ENCODE results near the gene AARS2. TPM values are rescaled to one million over a fixed set of nuclear protein-coding genes. Genes with fewer than 3 reads are reported as not detected.
"Not testable (repeated sequence)": the region's sequence is repeated elsewhere in the genome, so short reads cannot be mapped to it uniquely, and the experiment has no call there.

Gene AARS2
- total RNA-seq, 1 donor from 2014 or later, result 7.9 TPM

GRCh38 chr6:44316481-44316880 lies 3.3 kb upstream of the AARS2 start:
- Mint-ChIP-seq H3K27ac (ENCODE audit: unreplicated experiment) (no peak overlapping the region), H3K4me1 (ENCODE audit: low read depth) (peaks cover 16% of the 10 kb centered on the region), H3K4me3 (ENCODE audit: unreplicated experiment) (no peak overlapping the region), H3K9me3 (ENCODE audit: low read depth) (no peaks in the 10 kb centered on the region), H3K27me3 (ENCODE audit: low read depth) (peaks cover 44% of the 10 kb centered on the region), H3K36me3 (ENCODE audit: low read depth) (no peaks in the 10 kb centered on the region)
- TF ChIP-seq CTCF (IDR thresholded peaks at IDR 0.05), result no peak
- no peak for DNase-seq (ENCODE audit: low spot score)

GRCh38 chr6:44315951-44316350 lies 2.8 kb upstream of the AARS2 start:
- no peaks in the 10 kb centered on the region for H3K9me3 Mint-ChIP-seq (ENCODE audit: low read depth)

GRCh38 chr6:44315516-44315915 lies 2.4 kb upstream of the AARS2 start:
- DNase-seq (ENCODE audit: low spot score), result no peak
- H3K36me3 Mint-ChIP-seq (ENCODE audit: low read depth), result no peaks in the 10 kb centered on the region
- TF ChIP-seq CTCF (IDR thresholded peaks at IDR 0.05), result no peak
- peaks cover 36% of the 10 kb centered on the region for H3K27me3 Mint-ChIP-seq (ENCODE audit: low read depth)
- no peak overlapping the region for H3K27ac Mint-ChIP-seq (ENCODE audit: unreplicated experiment)
- H3K9me3 Mint-ChIP-seq (ENCODE audit: low read depth), result no peaks in the 10 kb centered on the region
- no peak overlapping the region for H3K4me3 Mint-ChIP-seq (ENCODE audit: unreplicated experiment)
- H3K4me1 Mint-ChIP-seq (ENCODE audit: low read depth), result peaks cover 16% of the 10 kb centered on the region

More at GRCh38 chr6:44315951-44316350, 2.8 kb upstream of the AARS2 start:
- Mint-ChIP-seq H3K36me3 (ENCODE audit: low read depth) (no peaks in the 10 kb centered on the region), H3K27me3 (ENCODE audit: low read depth) (peaks cover 41% of the 10 kb centered on the region), H3K4me1 (ENCODE audit: low read depth) (peaks cover 16% of the 10 kb centered on the region), H3K27ac (ENCODE audit: unreplicated experiment) (no peak overlapping the region), H3K4me3 (ENCODE audit: unreplicated experiment) (no peak overlapping the region)
- no peak for TF ChIP-seq CTCF (IDR thresholded peaks at IDR 0.05)
- no peak for DNase-seq (ENCODE audit: low spot score)

GRCh38 chr6:44314657-44315056 lies 1.5 kb upstream of the AARS2 start:
- not testable (repeated sequence) for H3K9me3 Mint-ChIP-seq (ENCODE audit: low read depth); H3K36me3 Mint-ChIP-seq (ENCODE audit: low read depth); H3K4me3 Mint-ChIP-seq (ENCODE audit: unreplicated experiment); H3K27ac Mint-ChIP-seq (ENCODE audit: unreplicated experiment); DNase-seq (ENCODE audit: low spot score)
- H3K4me1 Mint-ChIP-seq (ENCODE audit: low read depth), result peaks cover 16% of the 10 kb centered on the region
- peaks cover 28% of the 10 kb centered on the region for H3K27me3 Mint-ChIP-seq (ENCODE audit: low read depth)

- H3K36me3 Mint-ChIP-seq (ENCODE audit: low read depth), result peaks cover 16% of the 10 kb centered on the region
- peaks cover 16% of the 10 kb centered on the region for H3K4me1 Mint-ChIP-seq (ENCODE audit: low read depth)
Measured at GRCh38 chr6:44311767-44312166, 1.4 kb downstream of the AARS2 start.

More at GRCh38 chr6:44311767-44312166, 1.4 kb downstream of the AARS2 start:
- TF ChIP-seq CTCF (IDR thresholded peaks at IDR 0.05), result no peak
- DNase-seq (ENCODE audit: low spot score), result no peak
- peak overlapping the region; percentile 94 for H3K4me3 Mint-ChIP-seq (ENCODE audit: unreplicated experiment)
- peak overlapping the region; percentile 12 for H3K27ac Mint-ChIP-seq (ENCODE audit: unreplicated experiment)
- peaks cover 8% of the 10 kb centered on the region for H3K27me3 Mint-ChIP-seq (ENCODE audit: low read depth)
- no peaks in the 10 kb centered on the region for H3K9me3 Mint-ChIP-seq (ENCODE audit: low read depth)
